ENCODE measurements around the gene GNG4.
A peak's percentile ranks its signal among the peaks of the same experiment; 100 is the strongest.
"Not testable (repeated sequence)": the region's sequence is repeated elsewhere in the genome, so short reads cannot be mapped to it uniquely, and the experiment has no call there.

GNG4 gene

DNA sequence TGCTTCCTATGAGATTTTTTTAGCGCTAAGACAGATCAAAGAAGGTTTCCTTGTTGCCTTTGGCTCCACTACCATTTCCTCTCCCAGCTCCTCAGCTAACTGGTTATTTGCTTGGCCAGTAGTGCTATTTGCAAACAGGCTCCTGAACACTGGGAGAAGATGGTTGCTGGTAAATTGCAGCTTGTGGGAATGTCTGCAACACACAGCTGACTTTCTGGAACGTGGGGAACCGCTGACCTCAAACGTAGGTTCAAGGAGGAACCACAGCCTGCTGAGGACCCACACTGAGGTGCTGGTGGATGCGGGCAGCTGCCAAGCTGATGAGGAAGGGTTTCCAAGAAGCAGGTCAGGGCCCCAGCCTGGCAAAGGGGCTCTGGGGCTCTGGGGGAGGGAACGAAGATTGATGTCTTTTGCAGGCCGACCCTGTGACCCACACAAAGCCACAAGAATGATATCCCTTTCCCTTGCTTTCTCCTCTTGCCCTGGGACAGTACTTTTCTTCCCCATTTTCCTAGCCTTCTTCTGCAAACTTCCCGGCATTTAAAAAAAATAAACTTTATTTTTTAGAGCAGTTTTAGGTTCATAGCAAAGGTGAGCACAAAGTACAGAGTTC, 24.8 kb downstream of the GNG4 start:
- no peak for DNase-seq

DNA sequence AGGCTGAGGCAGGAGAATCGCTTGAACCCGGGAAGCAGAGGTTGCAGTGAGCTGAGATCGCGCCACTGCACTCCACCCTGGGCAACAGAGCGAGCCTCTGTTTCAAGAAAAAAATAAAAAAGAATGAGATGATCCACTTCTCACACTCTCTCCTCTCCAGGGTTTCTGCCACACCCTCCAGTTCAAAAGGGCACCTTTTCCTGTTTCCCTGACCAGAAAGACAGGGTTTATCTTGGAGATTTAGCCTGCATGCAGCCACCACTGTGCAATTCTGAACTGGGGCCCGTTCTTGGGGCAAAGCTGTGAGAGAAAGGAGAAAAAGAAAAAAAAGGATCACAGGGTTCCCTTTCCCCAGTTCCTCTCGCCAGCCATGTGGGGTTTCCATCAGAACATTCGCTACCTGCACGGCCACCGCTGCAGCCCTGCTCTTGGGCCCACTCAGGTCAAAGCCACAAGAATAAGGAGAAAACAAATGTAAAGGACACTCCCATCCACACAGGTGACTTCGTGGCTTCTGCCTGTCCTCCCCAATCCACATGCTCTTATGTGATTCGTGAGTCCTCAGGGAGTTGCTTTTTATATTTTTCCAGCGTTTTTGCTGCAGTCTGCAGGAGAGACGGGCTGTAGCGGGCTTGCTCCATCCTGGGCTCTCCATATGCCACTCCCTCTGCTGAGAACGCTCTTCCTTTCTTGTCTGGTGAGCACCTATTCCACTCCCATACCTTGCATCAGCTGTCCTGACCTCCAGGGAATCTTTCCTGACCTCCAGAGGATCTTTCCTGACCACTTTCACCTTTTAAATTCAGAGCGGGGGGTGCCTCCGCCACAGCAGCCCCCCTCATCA, 26.4 kb downstream of the GNG4 start:
- no peak for DNase-seq

DNA sequence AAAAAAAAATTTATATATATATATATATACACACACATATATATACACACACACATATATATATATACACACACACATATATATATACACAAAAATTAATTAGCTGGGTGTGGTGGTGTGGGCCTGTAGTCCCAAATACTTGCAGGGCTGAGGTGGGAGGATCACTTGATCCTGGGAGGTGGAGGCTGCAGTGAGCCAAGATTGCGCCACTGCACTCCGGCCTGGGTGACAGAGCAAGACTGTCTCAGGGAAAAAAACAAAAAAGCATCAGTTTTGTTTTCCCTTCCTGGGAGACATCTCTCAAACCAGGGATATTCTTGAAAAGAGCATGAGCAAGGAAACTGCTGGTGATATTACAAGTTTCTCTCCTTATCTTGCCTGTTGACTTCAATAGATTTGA, 30.4 kb downstream of the GNG4 start:
- not testable (repeated sequence) for DNase-seq

DNA sequence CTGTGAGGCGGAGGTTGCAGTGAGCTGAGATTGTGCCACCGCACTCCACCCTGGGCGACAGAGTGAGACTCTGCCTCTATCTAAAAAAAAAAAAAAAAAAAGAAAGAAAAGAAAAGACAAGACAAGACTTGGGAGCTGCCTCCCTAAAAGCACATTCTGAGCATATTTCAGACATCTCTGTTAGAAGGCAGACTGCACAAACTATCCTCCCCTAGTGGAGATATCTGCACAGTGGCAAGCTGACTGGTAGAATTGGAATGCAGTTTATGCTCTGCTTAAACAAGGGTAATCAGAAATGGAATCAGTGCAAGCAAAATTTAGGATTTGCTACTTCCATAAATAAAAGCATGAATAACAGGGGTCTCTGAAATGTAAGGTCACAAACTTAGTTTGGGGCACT, 31.8 kb downstream of the GNG4 start:
- DNase-seq = no peak

DNA sequence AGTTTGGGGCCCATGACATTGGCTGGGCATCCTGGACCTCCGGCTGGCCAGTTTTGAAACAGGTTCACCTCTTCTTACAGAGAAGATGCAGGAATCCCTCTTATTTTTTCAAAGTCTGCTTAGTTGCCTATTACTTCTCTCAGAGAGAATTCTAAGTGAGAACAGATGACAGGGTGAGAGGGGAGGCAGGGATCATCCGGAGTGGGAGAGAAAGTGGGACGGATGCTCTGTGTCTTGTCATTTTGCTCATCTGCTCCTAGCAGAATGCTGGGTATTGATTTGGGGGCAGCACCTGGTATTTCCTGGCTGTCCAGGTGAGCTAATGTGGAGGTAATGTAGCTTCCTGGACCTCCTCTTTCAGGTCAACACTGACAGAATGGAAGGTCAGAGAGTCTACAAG, 32.4 kb downstream of the GNG4 start:
- DNase-seq = no peak

DNA sequence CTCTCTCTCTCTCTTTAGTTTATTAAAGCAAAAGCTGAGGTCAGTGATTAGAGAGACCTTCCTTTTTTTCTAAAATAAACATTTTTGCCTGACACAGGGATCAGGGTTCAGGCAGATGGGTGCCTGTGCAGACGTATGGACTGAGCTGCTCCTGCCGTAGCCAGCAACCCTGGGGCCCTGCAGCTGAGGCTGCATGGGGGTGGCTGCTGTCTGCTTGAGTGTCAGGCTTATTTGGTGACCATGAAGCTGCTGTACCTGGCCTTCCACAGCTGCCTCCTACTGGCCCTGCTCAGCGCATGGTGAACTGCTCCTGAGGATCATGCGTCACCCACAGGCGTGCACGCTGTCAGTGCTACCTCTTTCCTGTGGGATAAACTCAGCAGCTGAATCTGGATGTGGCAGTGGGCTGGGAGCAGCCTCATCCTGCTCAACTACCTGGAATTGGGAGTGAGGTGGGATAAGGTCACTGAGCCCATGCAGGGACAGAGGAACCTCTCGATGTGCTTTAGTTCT, 35.1 kb downstream of the GNG4 start:
- no peak for DNase-seq

DNA sequence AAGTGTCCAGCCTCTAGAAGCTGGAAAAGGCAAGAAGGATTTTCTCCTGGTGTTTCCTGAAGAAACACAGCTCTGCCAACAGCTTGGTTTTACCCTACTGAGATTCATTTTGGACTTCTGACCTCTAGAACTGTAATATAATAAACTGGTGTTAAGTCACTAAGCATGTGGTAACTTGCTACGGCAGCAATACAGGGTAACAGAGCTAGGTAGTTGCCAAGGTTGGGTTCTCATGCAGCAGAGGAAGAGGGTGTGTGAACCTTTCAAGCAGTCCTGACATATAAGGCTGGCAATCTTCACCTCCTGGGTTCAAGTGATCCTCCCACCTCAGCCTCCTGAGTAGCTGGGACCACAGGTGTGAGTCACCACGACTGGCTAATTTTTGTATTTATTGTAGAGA, 36.0 kb downstream of the GNG4 start:
- DNase-seq = no peak

DNA sequence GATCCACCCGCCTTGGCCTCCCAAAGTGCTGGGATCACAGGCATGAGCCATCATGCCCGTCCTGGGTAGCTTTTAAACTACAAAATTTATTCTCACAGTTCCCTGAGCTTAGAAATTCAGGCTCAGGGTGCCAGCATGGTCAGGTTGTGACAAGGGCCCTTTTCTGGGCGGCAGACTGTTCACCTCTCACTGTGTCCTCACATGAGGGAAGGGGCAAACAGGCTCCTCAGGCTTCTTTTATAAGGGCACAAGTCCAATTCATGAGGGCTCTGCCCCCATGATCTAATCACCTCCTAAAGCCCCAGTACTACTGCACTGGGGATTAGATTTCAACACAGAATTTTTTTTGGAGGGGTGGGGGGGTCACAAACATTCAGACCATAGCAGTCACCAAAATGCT, 36.8 kb downstream of the GNG4 start:
- DNase-seq = no peak

DNA sequence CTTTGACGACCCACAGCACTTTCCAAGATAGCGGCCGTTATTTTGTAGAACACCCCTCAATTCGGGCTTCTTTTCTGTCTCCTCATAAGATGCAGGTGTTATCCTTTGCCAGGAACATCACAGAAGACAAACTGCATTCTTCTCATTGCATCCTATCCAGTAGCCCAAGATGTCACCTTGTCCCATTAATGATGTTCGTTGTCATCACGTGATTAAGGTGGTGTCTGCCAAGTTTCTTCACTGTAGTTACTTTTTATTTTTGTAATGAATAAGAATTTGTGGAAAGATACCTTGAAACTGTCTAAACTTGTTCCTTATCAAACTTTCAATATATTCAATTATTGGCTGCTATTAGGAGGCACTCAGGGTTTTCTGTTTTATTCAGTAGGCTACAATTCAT, 39.4 kb downstream of the GNG4 start:
- no peak for DNase-seq

DNA sequence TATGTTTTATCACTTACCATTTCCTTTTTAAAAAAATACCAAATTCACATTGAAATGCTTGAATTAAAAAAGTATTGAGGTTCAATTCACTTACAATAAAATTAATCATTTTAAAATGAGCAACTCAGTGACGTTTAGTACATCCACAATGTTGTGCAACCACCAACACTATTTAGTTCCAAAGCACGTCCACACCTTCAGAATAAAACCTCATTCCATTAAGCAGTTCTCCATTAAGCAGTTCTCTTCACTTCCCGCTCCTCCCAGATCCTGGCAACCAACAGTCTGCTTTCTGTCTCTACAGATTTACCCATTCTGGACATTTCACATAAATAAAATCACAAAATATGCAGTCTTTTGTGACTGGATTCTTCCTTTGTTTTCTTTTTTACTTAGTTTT, 41.3 kb downstream of the GNG4 start:
- DNase-seq = no peak

DNA sequence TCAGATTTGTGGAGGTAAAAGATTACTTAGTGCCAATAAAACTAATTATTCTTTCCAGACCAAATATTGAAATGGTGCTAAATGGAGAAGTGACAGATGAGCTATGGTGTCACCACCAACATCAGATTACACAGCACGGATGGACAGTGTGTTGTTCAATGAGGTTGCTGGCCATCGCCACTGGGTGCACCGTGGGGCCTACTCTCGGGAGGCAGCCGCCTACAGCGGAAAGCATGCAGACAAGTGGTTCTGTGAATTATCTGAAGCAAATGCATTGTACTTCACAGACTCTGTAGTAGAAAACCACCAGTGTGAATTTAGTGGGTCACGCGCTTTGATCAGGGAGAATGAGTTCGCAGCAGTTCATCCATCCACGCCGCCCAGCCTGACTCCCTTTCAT, 42.3 kb downstream of the GNG4 start:
- DNase-seq = no peak

DNA sequence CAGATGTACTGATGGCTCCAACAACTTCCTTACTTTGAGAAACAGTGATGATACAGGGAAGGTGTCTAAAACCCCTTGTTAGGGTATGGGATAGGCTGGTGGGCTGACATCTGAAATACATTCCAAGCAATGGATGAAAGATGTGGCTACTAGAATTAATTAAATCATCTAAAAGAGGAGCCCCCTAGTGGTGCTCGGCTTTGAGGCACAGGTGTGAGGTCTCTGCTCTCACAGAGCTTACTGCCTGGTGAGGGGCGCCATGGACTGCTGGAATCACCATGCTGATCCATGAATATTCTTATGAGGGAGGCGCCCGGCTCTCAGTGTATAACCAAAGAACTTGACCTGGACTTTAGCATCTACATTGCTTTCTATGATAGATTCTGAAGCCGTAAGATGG, 48.5 kb downstream of the GNG4 start:
- peak; percentile 36 for DNase-seq

DNA sequence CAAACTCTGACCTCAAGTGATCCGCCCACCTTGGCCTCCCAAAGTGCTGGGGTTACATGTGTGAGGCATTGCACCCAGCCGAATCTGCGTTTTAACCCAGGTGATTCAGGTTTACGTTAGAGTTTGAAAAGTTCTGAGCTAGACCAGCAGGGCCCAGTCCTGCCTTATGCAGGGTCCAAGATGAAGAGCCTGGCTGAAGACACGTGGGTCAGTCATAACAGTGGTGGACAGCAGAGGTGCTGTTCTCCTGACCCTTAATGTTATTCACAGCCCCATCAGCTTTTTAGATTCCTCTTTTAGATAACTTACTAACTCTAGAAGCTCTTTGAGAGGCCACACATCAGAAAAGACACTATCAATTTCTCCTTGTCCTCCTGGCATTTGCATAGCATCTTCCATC, 50.0 kb downstream of the GNG4 start:
- DNase-seq = no peak

DNA sequence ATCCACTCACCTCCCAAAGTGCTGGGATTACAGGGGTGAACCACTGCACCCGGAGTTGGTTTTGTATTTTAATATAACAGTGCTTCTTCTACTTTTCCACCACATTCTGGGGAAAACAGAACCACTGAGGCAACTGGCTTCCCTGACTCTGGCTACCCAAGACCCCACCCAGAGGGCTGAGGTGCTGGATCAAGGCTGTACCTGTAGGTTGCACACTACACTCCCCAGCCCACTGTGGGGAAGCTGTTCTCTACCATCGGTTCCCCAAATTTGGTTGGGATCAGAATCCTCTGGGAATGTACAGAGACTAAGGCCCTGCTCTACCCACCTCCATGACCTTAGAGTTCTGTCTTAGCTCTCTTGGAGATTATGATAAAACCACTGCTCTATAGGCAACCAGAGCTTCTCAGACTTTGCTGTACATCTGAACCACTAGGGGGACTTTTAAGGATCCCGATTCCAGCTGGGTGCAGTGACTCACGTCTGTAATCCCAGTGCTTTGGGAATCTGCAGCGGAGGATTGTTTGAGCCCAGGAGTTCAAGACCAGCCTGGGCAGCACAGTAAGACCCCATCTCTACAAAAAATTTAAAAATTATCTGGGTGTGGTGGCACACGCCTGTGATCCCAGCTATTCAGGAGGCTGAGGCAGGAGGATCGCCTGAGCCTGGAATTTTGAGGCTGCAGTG, 51.6 kb downstream of the GNG4 start:
- DNase-seq = no peak

DNA sequence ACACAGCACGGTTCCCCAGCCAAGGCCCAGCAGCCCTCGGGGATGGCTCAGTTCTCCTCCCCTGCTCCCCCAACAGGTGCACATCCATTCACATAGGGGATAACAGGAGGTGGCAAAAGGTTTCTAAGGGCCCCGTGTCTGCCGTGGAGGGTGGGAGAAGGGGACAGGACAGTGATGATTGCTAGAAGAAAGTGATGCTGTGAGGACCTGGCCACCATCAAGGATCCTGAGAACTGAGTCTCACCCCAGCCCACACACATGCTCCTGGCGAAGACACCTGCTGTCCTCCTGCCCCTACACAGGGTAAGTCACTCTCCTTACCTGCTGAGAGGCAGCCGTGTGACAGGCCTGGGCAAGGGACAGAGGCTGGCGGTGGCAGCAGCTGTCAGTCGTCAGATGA, 54.5 kb downstream of the GNG4 start:
- DNase-seq = no peak

DNA sequence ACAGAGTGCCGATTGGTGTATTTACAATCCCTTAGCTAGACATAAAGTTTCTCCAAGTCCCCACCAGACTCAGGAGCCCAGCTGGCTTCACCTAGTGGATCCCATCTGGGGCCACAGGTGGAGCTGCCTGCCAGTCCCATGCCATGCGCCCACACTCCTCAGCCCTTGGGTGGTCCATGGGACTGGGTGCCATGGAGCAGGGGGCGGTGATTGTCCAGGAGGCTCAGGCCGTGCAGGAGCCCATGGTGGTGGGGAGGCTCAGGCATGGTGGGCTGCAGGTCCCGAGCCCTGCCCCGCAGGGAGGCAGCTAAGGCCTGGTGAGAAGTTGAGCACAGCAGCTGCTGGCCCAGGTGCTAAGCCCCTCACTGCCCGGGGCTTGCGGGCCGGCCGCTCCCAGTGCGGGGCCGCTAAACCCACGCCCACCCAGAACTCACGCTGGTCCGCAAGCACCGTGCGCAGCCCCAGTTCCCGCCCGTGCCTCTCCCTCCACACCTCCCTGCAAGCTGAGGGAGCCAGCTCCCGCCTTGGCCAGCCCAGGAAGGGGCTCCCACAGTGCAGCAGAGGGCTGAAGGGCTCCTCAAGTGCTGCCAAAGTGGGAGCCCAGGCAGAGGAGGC, 55.2 kb downstream of the GNG4 start:
- DNase-seq = not testable (repeated sequence)

DNA sequence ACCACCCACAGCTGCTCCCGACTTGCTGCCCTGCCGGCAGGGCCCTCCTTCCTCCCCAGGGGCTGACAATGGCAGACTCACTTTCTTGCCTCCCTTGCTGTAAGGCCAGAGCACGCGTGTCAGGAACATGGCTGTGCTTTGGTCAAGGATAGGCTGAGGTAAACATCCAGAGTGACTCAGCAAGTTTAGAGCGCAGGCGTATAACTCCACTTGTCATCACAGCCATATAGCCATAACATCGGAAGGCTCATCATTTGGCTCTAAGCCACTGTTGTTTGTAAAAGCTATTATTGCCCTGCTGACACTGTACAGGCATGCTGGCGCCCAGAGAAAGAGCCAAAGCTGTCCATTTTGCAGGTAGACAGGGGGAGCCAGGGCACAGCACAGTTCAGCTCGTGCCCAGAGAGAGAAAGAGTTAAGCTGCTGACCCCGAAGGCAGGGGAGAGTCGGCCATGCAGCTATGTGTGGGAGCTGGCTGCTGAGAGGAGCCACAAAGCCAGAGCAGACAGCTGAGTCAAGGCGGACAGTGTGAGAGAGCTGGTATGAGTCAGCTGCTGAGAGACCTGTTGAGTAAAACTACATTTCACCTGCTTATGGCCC, 60.6 kb downstream of the GNG4 start:
- no peak for DNase-seq

DNA sequence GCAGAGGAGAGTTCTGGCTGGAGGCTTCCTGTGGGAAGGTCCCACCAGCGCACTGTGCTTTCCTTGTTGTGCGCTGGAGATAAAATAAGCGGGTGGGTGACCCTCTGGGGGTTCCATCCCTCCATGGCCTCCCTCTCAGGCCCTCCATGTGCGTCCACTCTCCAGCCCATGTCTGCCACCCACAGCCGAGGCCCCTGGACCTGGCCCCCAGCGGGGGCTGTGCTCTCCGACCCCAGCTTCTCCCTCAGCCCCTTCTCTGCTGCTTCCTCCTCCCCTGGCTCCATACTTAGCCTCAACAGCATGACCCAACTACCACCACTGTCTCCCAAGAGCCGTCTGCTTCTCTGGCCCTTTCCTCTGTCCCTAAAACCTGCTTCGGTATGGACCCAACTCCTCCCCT, 61.4 kb downstream of the GNG4 start:
- no peak for DNase-seq

DNA sequence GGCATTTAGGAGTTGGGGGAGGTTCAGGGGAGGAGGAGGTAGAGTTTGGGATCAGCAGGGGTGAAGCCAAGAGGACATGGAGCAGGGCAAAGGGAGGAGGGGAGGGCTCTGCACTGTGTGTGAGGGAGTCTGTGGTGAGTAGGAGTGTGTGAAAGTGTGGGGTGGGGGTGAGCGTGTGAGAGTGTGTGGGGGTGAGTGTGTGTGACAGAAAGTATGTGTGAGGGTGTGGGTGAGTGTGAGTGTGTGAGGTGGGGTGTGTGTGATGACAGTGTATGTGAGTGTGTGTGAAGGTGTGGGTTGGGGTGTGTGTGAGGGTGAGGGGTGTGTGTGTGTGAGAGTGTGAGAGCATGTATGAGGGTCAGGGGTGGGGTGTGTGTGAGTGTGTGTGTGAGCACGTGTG, 62.6 kb downstream of the GNG4 start:
- no peak for DNase-seq

DNA sequence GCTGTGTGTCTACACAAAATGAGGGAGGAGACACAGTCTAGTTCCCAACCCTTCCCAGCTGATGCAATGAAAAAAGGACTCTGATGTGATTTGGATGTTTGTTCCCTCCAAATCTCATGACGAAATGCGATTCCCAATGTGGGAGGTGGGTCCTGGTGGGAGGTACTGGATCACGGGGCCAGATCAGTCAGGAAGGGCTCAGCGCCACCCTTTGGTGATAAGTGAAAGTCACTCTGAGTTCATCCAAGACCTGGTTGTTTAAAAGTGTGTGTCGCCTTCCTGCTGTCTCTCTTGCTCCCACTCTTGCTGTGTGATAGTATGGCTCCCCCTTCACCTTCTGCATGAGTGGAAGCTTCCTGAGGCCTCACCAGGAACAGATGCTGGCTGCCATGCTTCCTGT, 63.2 kb downstream of the GNG4 start:
- DNase-seq = no peak

DNA sequence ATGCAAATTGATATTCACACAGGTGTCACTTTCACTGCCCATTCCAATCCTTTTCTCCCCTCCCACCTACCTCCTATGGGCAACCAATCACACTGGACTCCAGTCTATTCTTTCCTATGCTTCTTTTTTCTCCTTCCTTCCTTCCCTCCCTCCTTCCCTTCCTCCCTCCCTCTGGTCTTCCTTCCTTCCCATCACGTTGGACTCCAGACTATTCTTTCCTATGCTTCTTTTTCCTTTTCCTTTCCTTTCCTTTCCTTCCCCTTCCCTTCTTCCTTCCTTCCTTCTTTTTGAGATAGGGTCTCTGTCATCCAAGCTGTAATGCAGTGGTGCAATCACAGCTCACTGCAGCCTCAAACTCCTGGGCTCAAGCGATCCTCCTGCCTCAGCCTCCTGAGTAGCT, 64.6 kb downstream of the GNG4 start:
- no peak for DNase-seq

DNA sequence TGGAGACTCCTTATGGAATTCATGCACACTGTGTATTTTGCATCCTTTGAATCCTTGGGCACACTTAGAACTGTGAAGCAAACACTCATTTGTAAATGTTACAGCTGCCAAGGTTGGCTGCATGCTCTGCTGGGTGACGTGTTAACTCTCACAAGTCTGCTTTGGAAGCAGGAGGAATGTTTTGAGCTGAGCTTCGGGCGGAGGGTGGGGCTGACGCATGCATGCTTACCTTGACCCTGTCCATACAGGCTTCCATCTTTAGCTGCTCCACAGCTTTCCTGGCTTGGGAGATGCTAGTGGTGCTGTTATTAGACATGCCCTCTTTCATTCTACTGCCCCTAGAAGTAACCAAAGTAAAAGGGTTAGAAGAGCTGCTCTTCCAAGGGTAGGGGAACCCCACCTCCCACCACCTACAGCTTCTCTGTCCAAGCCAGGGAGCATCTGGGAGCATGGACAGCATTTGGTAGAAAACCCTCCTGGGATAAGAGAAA, 66.0 kb downstream of the GNG4 start:
- DNase-seq = no peak

DNA sequence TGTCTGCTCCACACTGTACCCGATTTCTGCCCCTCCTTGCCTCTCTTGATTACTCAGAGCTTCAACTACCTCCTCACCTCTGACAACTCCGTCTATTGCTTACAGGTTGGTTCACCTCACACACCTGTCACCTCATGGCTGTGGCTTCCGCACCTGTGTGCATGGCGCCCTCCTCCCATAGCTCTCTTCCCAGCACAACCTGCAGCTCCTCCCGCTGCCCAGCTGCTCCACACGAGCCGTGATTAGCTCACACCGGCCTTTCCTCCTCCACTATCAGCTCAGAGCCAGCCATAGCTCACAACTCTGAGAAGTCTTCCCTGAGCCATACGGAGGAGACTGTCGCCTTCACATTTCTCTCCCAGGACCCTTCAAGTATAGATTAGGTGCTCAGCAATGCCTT, 67.5 kb downstream of the GNG4 start:
- DNase-seq = no peak
